ENCODE results near the gene TMPRSS11F.

Gene TMPRSS11F

DNA sequence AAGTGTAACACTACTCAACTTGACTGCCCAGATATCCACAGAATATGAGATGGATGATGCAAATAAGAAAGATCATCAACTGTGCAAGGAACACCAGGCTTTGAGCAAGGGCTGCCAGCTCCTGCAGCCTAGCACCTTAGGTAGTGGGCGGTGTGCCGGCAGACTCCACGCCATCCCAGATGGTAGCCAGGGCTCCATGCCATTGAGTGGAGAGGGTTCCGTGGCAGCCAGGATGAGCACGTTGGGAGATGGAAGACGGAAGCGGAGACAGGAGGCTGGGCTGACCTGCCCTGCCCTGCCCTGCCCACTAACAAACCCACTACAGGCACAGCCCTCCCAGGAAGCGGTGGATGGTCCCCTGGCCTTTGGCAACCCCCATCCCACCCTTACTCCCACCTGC is 51.9 kb downstream of the TMPRSS11F start:
- DNase-seq (ENCODE audit: low read depth in 2 of 2), result no peak

DNA sequence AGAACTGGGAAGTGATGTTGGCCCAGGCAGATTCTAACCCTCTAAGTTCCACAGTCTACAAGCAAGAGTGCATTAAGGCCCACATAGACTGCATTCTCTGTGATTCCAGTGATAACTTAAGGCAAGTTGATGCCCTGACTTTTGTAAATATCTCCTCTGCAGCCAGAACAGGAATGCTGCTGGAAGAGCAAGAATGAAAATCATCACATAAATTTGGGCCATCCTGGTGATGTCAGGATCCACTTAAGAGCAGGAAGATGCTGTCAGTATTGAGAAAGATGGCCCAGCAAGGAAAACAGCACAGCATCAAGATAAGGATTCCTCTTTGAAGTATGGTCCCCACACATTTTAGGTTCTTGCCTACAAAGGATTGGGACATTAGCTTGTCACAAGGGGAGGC is 52.4 kb downstream of the TMPRSS11F start:
- DNase-seq (ENCODE audit: low read depth in 2 of 2), result no peak

DNA sequence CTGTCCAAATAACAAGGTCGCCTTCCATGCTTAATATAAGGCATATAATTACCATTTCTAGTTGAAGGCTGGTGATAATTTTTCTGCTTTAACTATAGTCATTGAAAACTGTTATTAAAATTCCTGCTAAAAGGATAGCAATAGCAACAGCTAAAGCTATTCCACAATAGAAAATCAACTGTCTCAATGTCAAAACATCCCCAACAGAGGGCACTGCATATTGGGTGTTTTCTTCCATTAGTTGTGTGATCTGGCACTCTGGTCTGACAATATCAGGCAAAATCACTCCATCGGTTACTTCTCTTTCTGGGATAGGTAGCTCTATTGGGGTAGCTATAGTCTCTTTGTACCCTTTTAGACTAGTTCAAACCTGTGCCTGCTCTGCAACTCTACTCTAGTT is 53.5 kb downstream of the TMPRSS11F start:
- no peak for DNase-seq (ENCODE audit: low read depth in 2 of 2)

DNA sequence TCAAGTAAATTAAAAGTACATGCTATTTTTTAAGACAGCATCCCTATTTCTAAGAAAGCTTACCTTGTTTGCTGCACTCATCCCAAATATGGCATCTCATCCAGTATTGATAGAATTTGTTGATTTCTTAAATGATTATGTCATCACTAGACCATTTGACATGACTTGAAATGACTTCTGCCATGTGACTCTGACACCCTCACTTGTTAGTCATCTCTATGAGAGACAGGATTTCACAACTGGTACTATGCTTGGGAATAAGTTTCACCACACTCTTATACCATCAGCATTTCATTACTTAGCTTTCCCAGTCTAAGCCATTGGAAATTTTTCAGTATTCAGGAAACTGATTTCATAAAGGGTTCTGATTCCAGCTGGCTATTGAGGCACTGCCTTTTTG is 55.3 kb downstream of the TMPRSS11F start:
- no peak for DNase-seq (ENCODE audit: low read depth in 2 of 2)

DNA sequence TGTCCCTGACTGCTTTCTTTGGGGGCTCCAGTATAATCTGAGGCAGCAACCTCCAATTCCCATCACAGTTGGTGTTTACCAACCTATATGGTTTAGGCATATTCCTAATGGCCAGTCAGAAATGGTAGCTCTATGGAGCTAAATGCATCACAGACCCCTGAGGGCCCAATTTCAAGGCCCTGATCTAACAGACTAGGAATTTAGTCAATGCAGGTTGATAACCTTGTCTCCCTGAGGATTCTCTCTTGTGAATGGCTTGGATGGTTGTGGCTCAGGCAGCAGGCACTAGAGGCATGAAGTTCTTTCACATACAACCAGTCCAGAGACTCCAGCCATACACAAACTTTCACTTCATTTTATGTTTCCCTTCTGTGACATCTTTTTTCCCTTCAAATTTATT is 59.4 kb downstream of the TMPRSS11F start:
- no peak for DNase-seq (ENCODE audit: low read depth in 2 of 2)

DNA sequence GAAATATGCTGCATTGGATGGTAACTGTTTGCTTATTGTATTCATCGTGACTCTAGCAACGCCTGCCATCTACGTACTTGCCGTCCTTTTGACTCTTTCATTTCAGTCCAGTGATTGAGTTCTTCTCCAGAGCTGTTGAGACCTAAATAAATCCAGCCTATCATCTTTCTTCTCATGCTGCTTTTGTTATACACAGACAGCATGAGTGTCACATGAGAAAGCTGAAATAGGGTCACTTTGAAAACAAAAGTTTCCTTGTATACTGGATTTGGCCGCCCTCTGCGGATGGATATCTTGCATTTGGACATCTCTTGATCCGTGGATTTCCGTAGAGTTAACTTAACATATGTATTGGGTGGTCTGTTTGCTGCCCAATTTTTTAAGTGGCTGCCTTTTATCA is 67.2 kb downstream of the TMPRSS11F start:
- no peak for DNase-seq (ENCODE audit: low read depth in 2 of 2)

DNA sequence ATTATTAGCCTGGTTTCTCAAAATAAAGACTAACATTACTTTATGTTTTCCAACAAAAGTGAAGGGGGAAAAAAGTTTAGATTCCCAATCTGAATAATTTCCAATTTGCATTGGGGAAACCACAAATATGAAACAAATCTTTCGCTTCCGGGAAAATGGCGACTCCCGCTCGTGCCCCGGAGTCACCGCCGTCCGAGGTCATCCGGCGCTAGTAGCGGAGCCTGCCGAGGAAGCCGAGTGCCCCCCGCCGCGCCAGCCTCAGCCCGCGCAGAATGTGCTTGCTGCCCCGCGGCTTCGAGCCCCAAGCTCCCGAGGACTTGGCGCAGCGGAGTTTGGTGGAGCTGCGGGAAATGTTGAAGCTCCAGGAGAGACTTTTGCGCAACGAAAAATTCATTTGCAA is 91.4 kb downstream of the TMPRSS11F start:
- no peak for DNase-seq (ENCODE audit: low read depth in 2 of 2)

DNA sequence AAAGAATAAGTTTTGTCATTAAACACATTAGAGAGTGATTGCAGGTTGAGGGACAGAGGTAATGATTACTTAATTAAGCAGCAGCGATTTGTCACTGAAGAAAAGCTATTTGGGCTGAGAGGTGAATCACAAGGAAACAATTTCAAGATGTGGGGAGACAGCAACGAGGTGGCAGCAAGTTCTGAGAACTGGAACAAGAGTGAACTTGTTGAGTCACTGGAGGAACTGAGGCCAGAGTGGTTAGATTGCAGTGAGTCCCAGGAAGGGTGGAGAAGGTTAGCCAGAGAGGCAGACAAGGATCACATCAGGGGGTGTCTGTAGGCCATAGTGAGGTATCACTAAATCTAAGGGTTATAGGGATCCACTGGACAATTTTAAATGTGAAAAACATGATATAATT is 108.5 kb downstream of the TMPRSS11F start:
- DNase-seq (ENCODE audit: low read depth in 2 of 2), result no peak

DNA sequence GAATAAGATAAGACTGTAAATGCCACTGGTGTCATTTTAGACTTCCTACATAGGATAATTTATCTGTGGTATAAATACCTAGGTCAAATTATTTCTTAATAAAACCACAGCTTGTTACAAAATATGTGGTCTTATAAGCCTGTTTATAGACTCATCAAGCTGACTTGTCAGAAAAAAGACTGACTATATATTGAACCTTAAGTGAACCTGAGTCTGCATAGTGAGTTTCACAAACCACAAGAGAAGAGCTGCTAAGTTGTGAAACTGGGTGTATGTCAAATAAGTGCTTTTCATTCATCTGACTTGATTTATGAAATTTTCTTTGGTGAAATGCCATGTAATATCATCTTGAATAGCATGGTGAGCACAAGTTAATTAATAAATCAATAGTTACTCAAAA is 118.0 kb downstream of the TMPRSS11F start:
- DNase-seq (ENCODE audit: low read depth in 2 of 2), result no peak

Measured in stimulated activated CD4-positive, alpha-beta T cell treated with anti-CD3 and anti-CD28 coated beads, Interleukin-12 subunit alpha, Interleukin-12 subunit beta, amount 100 ng/mL, for 24 hours (primary cell).